ENCODE measurements around the gene SMIM17.

Gene SMIM17

DNA sequence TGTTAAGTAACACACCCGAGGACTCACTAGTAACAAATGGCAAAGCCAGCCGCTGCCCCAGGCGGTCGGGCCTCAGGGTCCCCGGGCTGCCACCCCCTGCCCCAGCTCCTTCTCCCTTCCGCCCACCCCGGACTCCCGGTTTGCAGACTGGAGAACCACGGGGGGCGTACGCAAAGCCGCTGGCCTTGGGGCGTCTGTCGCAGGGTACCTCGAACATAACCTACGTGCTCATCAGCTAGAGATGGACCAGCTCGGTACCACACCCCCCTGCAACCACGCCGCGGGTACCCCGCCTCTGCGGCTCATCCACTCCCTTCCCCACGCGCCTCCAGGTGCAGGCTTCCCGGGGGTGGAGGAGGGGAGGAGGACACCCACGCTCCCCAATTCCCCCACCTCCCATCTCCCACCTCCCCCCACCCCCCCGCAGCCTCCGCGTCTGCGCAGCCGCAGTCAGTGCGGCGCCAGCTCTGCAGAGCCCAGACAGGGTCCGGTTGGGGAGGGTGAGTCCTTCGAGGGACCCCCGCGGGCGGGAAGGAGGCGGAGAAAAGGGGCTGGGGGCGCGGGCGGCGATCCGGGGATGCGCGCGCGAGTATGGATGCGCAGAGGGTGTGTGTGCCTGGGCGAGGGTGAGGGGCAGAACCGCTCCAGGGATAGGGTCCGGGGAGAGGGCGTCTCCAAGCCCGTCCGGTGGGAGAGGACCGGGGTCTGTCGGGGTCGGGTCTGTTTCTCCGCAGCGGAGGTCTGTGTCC lies at the start of gene SMIM17:
Gene SMIM17, plus strand, starts transcription at position 449 of the 749 bp plus-strand sequence. CDS start 2,509 bp downstream, outside the sequence.
- H3K9me3 ChIP-seq (ENCODE audit: control insufficient read depth in 2 of 2, low read length in 2 of 2) = peaks cover 0 to 8% of the 10 kb centered on the region in 2 donors
- H3K27me3 ChIP-seq (ENCODE audit: control insufficient read depth in 1 of 2, insufficient read depth in 2 of 2, low read length in 2 of 2) = peaks cover 12 to 19% of the 10 kb centered on the region in 2 donors
- no peak within 1 kb of the TSS for H3K4me3 ChIP-seq (ENCODE audit: low read length in 2 of 2)
- H3K27ac ChIP-seq (ENCODE audit: low read length) = no peak within 1 kb of the TSS
- H3K4me1 ChIP-seq (ENCODE audit: control insufficient read depth, insufficient read depth, low read length) = no peaks in the 10 kb centered on the region
- H3K9ac ChIP-seq (ENCODE audit: low read length in 2 of 2) = no peak within 1 kb of the TSS
- peaks cover 5 to 8% of the 10 kb centered on the region in 2 donors for H3K36me3 ChIP-seq (ENCODE audit: control insufficient read depth in 2 of 2, insufficient read depth in 2 of 2, low read length in 2 of 2)

GRCh38 chr19:56594446-56594782 lies 48.5 kb upstream of the SMIM17 start:
- Histone ChIP-seq H3K9me3 (ENCODE audit: control insufficient read depth in 2 of 2, low read length in 2 of 2) (no peaks in the 10 kb centered on the region), H3K27ac (ENCODE audit: low read length) (no peak overlapping the region), H3K4me3 (ENCODE audit: low read length in 2 of 2) (peak overlapping the region; percentile 86 to 100), H3K36me3 (ENCODE audit: control insufficient read depth in 2 of 2, insufficient read depth in 2 of 2, low read length in 2 of 2) (peaks cover 0 to 7% of the 10 kb centered on the region in 2 donors), H3K27me3 (ENCODE audit: control insufficient read depth in 1 of 2, insufficient read depth in 2 of 2, low read length in 2 of 2) (no peaks in the 10 kb centered on the region), H3K4me1 (ENCODE audit: control insufficient read depth, insufficient read depth, low read length) (peaks cover 9% of the 10 kb centered on the region), H3K9ac (ENCODE audit: low read length in 2 of 2) (peak overlapping the region in 1 of 2 donors; percentile 79)

GRCh38 chr19:56594783-56595547 lies 48.0 kb upstream of the SMIM17 start, which contains the start of gene ZNF71:
Gene ZNF71, plus strand, starts transcription at chr19:56595302. Its CDS starts 6,257 bp downstream, at chr19:56601559.
- H3K27me3 ChIP-seq (ENCODE audit: control insufficient read depth in 1 of 2, insufficient read depth in 2 of 2, low read length in 2 of 2) = no peaks in the 10 kb centered on the region
- no peaks in the 10 kb centered on the region for H3K9me3 ChIP-seq (ENCODE audit: control insufficient read depth in 2 of 2, low read length in 2 of 2)
- H3K4me3 ChIP-seq (ENCODE audit: low read length in 2 of 2) = peak within 1 kb of the TSS; percentile 86 to 100
- peaks cover 0 to 7% of the 10 kb centered on the region in 2 donors for H3K36me3 ChIP-seq (ENCODE audit: control insufficient read depth in 2 of 2, insufficient read depth in 2 of 2, low read length in 2 of 2)
- peak within 1 kb of the TSS; percentile 37 for H3K27ac ChIP-seq (ENCODE audit: low read length)
- peaks cover 9% of the 10 kb centered on the region for H3K4me1 ChIP-seq (ENCODE audit: control insufficient read depth, insufficient read depth, low read length)
- H3K9ac ChIP-seq (ENCODE audit: low read length in 2 of 2) = peak within 1 kb of the TSS; percentile 79 to 97

DNA sequence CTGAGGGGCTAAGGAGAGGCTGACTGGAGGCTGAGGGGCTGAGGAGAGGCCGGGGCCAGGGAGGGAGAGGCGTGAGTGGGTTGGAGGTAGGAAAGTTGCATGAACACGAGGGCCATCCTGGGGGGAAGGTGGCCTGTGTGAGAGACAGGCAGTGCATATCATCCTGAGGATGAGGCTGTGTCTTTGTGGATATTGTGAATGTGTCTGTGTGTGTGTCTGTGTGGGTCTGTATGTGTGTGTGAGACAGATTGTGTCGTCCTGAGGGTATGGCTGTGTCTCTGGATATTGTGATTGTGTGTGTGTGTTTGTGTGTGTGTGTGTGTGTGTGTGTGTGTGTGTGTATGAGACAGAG lies 47.4 kb upstream of the SMIM17 start:
- peak overlapping the region; percentile 37 for H3K27ac ChIP-seq (ENCODE audit: low read length)
- H3K9me3 ChIP-seq (ENCODE audit: control insufficient read depth in 2 of 2, low read length in 2 of 2) = no peaks in the 10 kb centered on the region
- peaks cover 9% of the 10 kb centered on the region for H3K4me1 ChIP-seq (ENCODE audit: control insufficient read depth, insufficient read depth, low read length)
- H3K27me3 ChIP-seq (ENCODE audit: control insufficient read depth in 1 of 2, insufficient read depth in 2 of 2, low read length in 2 of 2) = no peaks in the 10 kb centered on the region
- peak overlapping the region; percentile 86 to 100 for H3K4me3 ChIP-seq (ENCODE audit: low read length in 2 of 2)
- peak overlapping the region; percentile 79 to 97 for H3K9ac ChIP-seq (ENCODE audit: low read length in 2 of 2)
- H3K36me3 ChIP-seq (ENCODE audit: control insufficient read depth in 2 of 2, insufficient read depth in 2 of 2, low read length in 2 of 2) = peaks cover 0 to 7% of the 10 kb centered on the region in 2 donors

- H3K9me3 ChIP-seq (ENCODE audit: control insufficient read depth in 2 of 2, low read length in 2 of 2) = no peaks in the 10 kb centered on the region
- peaks cover 9% of the 10 kb centered on the region for H3K4me1 ChIP-seq (ENCODE audit: control insufficient read depth, insufficient read depth, low read length)
- H3K4me3 ChIP-seq (ENCODE audit: low read length in 2 of 2) = no peak overlapping the region
- H3K27me3 ChIP-seq (ENCODE audit: control insufficient read depth in 1 of 2, insufficient read depth in 2 of 2, low read length in 2 of 2) = no peaks in the 10 kb centered on the region
- no peak overlapping the region for H3K27ac ChIP-seq (ENCODE audit: low read length)
- H3K36me3 ChIP-seq (ENCODE audit: control insufficient read depth in 2 of 2, insufficient read depth in 2 of 2, low read length in 2 of 2) = peaks cover 3 to 14% of the 10 kb centered on the region in 2 donors
- H3K9ac ChIP-seq (ENCODE audit: low read length in 2 of 2) = no peak overlapping the region
These were observed 46.3 kb upstream of the SMIM17 start for GRCh38 chr19:56596676-56597075.

GRCh38 chr19:56597696-56598095 lies 45.3 kb upstream of the SMIM17 start:
- Histone ChIP-seq H3K4me3 (ENCODE audit: low read length in 2 of 2) (no peak overlapping the region), H3K36me3 (ENCODE audit: control insufficient read depth in 2 of 2, insufficient read depth in 2 of 2, low read length in 2 of 2) (peaks cover 5 to 16% of the 10 kb centered on the region in 2 donors), H3K27me3 (ENCODE audit: control insufficient read depth in 1 of 2, insufficient read depth in 2 of 2, low read length in 2 of 2) (no peaks in the 10 kb centered on the region), H3K9me3 (ENCODE audit: control insufficient read depth in 2 of 2, low read length in 2 of 2) (no peaks in the 10 kb centered on the region), H3K9ac (ENCODE audit: low read length in 2 of 2) (no peak overlapping the region), H3K27ac (ENCODE audit: low read length) (no peak overlapping the region), H3K4me1 (ENCODE audit: control insufficient read depth, insufficient read depth, low read length) (peaks cover 9% of the 10 kb centered on the region)

GRCh38 chr19:56601375-56601774 lies 41.6 kb upstream of the SMIM17 start:
- H3K27ac ChIP-seq (ENCODE audit: low read length) = no peak overlapping the region
- H3K4me1 ChIP-seq (ENCODE audit: control insufficient read depth, insufficient read depth, low read length) = peaks cover under 1% of the 10 kb centered on the region
- H3K27me3 ChIP-seq (ENCODE audit: control insufficient read depth in 1 of 2, insufficient read depth in 2 of 2, low read length in 2 of 2) = no peaks in the 10 kb centered on the region
- no peak overlapping the region for H3K9ac ChIP-seq (ENCODE audit: low read length in 2 of 2)
- peaks cover 1 to 6% of the 10 kb centered on the region in 2 donors for H3K9me3 ChIP-seq (ENCODE audit: control insufficient read depth in 2 of 2, low read length in 2 of 2)
- H3K36me3 ChIP-seq (ENCODE audit: control insufficient read depth in 2 of 2, insufficient read depth in 2 of 2, low read length in 2 of 2) = peaks cover 5 to 26% of the 10 kb centered on the region in 2 donors
- no peak overlapping the region for H3K4me3 ChIP-seq (ENCODE audit: low read length in 2 of 2)

GRCh38 chr19:56603829-56604228 lies 39.1 kb upstream of the SMIM17 start:
- H3K36me3 ChIP-seq (ENCODE audit: control insufficient read depth in 2 of 2, insufficient read depth in 2 of 2, low read length in 2 of 2) = peaks cover 5 to 21% of the 10 kb centered on the region in 2 donors
- H3K9ac ChIP-seq (ENCODE audit: low read length in 2 of 2) = no peak overlapping the region
- H3K27ac ChIP-seq (ENCODE audit: low read length) = no peak overlapping the region
- peaks cover 6 to 8% of the 10 kb centered on the region in 2 donors for H3K9me3 ChIP-seq (ENCODE audit: control insufficient read depth in 2 of 2, low read length in 2 of 2)
- no peaks in the 10 kb centered on the region for H3K27me3 ChIP-seq (ENCODE audit: control insufficient read depth in 1 of 2, insufficient read depth in 2 of 2, low read length in 2 of 2)
- H3K4me3 ChIP-seq (ENCODE audit: low read length in 2 of 2) = no peak overlapping the region
- H3K4me1 ChIP-seq (ENCODE audit: control insufficient read depth, insufficient read depth, low read length) = no peaks in the 10 kb centered on the region

DNA sequence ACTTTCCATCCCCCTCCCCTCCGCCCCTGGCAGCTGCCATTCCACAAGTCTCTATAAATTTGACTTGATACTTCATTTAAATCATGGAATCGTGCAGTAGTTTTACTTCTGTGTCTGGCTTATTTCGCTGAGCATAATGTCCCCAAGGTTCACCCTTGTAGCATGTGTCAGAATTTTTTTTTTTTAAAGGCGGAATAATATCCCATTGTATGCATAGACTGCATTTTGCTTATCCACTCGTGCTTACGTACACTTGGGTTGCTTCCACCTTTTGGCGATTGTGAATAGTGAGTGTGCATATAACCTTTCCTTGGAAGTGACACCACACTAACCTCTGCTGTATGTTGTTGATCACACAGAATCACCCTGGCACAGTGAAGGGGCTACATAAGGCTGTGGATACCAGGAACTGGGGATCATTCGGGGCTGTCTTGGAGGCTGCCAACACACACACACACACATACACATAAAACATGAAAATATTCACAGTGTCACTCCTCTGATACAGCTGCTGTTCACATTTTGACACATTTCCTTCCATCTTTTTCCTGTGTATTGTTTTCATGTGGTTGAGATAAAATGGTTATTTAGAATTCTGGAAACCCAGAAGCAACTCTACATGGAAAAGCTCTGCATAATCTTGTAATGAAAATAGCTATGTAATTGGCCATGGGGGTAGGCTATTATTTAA lies 34.5 kb upstream of the SMIM17 start:
- H3K4me1 ChIP-seq (ENCODE audit: control insufficient read depth, insufficient read depth, low read length) = no peaks in the 10 kb centered on the region
- no peak overlapping the region for H3K9ac ChIP-seq (ENCODE audit: low read length in 2 of 2)
- H3K4me3 ChIP-seq (ENCODE audit: low read length in 2 of 2) = no peak overlapping the region
- H3K27ac ChIP-seq (ENCODE audit: low read length) = no peak overlapping the region
- peaks cover 0 to 15% of the 10 kb centered on the region in 2 donors for H3K36me3 ChIP-seq (ENCODE audit: control insufficient read depth in 2 of 2, insufficient read depth in 2 of 2, low read length in 2 of 2)
- peaks cover 6 to 12% of the 10 kb centered on the region in 2 donors for H3K9me3 ChIP-seq (ENCODE audit: control insufficient read depth in 2 of 2, low read length in 2 of 2)
- H3K27me3 ChIP-seq (ENCODE audit: control insufficient read depth in 1 of 2, insufficient read depth in 2 of 2, low read length in 2 of 2) = no peaks in the 10 kb centered on the region

DNA sequence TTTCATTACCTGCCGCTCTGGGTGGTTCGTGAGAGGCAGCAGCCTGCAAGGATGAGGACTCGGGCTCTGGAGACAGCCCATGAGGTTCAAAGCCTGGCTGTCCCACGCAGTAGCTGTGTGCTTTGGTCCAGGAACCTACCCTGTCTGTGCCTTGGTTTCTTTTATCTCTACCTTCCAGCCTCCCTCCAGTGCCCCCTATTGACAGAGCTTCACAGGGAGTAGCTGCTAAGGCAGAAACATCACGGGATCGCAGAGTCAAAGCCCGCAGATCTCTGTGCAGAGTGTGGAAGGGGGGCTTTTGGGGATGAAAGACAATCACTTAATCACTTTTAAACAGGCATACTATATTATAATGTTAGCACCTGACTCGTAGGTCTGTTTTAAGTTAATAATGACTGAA lies 31.7 kb upstream of the SMIM17 start:
- Histone ChIP-seq H3K27me3 (ENCODE audit: control insufficient read depth in 1 of 2, insufficient read depth in 2 of 2, low read length in 2 of 2) (no peaks in the 10 kb centered on the region), H3K27ac (ENCODE audit: low read length) (no peak overlapping the region), H3K4me1 (ENCODE audit: control insufficient read depth, insufficient read depth, low read length) (no peaks in the 10 kb centered on the region), H3K9me3 (ENCODE audit: control insufficient read depth in 2 of 2, low read length in 2 of 2) (peaks cover 5 to 8% of the 10 kb centered on the region in 2 donors), H3K9ac (ENCODE audit: low read length in 2 of 2) (no peak overlapping the region), H3K36me3 (ENCODE audit: control insufficient read depth in 2 of 2, insufficient read depth in 2 of 2, low read length in 2 of 2) (peaks cover 6 to 12% of the 10 kb centered on the region in 2 donors), H3K4me3 (ENCODE audit: low read length in 2 of 2) (no peak overlapping the region)

Data from stomach smooth muscle (tissue), 2 donors.